Measurements from ENCODE around the gene GTF2H4.
"Not testable (repeated sequence)": the region's sequence is repeated elsewhere in the genome, so short reads cannot be mapped to it uniquely, and the experiment has no call there.

The GTF2H4 gene

DNA sequence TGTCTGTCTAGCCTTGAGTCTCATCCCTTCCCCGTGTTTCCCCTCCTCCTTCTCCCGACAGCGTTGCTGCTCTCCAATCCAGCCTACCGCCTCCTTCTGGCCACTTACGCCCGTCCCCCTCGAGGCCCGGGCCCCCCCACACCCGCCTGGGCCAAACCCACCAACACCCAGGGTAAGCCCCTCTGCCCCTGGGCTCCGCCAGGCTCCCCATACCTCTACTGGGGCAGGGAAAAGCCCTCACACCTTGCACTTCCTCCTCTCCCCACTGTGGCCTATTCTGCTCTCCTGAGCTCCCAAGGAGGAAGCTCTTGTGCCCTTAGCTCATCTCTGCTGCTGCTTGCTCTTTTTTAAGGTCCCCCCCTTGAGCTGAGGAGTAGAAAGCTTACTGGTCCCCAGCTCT, 12.7 kb upstream of the GTF2H4 start:
- ATAC-seq: no peak

DNA sequence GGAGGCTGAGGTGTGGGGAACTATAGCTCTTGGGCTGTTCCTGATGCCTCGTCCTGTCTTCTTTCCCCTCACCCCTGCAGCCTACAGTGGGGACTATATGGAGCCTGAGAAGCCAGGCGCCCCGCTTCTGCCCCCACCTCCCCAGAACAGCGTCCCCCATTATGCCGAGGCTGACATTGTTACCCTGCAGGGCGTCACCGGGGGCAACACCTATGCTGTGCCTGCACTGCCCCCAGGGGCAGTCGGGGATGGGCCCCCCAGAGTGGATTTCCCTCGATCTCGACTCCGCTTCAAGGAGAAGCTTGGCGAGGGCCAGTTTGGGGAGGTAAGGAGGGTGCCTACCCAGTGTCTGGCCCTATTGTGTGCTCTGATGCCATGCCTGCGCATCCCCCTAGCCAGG, 11.5 kb upstream of the GTF2H4 start:
- ATAC-seq: no peak

DNA sequence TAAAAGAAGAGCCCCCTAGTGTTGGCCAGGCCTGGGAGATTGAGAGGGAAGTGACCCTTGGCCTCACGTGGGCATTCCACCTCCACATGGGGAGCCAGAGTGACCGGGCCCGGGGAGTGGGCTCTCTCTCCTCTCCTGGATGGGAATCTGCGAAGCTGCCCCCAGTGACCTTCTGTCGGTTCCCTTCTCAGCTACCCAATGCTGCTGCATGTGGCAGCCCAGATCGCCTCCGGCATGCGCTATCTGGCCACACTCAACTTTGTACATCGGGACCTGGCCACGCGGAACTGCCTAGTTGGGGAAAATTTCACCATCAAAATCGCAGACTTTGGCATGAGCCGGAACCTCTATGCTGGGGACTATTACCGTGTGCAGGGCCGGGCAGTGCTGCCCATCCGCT, 10.1 kb upstream of the GTF2H4 start:
- no peak for ATAC-seq

DNA sequence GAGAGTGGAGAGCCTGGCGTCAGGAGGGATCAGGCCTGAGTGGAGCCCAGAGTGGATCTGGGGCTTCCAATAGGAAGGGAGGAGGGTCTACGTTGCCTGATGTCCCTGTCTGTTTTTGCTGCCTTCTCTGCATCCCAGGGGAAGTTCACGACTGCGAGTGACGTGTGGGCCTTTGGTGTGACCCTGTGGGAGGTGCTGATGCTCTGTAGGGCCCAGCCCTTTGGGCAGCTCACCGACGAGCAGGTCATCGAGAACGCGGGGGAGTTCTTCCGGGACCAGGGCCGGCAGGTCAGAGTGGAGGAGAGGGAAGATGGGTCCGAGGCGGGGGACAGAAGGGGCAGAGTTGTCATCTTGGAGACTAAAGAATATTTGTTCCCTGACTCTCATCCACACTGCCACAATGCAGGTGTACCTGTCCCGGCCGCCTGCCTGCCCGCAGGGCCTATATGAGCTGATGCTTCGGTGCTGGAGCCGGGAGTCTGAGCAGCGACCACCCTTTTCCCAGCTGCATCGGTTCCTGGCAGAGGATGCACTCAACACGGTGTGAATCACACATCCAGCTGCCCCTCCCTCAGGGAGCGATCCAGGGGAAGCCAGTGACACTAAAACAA, 9.2 kb upstream of the GTF2H4 start:
- no peak for ATAC-seq

DNA sequence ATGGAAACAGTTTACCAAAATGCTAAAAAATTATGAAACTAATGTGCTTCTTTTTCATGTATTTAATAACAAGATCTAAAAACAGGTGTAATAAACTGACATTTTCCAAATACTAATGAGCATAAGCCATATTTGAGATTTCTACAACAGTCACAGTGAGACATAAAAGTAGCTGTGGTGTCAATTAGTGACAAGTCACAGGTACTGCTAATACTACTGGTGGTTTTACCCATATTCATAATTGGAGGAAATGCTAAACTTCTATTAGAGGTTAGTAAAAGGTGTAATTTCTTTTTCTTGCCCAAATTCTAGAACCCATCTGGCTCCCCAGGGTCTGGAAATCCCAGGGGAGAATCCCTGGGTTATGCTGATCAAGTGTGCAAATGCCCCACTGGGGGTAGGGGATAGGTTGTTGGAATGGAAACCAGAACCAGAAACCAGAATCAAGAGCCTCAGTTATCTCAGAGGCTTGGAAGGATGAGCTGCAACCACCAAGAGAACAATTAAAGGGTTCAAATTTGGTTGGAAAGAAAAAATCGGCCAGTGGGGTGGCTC, 7.1 kb upstream of the GTF2H4 start:
- ATAC-seq: peak; percentile 25 to 48

DNA sequence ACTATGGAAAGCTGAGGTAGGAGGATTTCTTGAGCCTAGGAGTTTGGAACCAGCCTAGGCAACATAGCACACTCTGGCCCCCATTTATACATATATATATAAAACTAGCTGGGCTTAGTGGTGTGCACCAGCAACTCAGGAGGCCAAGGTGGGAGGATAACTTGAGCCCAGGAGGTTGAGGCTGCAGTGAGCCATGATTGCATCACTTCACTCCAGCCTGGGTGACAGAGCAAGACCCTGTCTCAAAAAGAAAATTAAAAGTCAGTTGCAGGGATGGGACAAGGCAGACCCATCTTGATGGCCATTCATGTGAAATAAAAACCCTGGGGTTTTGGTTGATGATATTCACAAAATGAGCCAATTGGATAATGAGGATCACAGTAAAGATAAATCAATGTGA, 6.6 kb upstream of the GTF2H4 start:
- ATAC-seq: no peak

DNA sequence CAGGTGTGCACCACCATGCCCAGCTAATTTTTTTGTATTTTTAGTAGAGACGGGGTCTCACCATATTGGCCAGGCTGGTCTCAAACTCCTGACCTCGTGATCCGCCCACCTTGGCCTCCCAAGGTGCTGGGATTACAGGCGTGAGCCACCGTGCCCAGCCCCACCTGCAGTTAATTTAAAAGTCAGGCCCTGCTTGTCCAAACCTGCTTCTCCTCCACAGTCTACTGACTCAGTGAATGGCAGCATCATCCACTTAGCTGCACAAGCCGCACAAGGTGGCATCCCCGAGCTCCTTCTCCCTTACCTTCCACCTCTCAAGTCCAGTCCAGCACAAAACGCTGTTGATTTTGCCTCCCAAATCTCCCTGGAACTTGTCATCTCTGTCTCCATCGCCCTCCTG, 5.8 kb upstream of the GTF2H4 start:
- ATAC-seq: not testable (repeated sequence)

DNA sequence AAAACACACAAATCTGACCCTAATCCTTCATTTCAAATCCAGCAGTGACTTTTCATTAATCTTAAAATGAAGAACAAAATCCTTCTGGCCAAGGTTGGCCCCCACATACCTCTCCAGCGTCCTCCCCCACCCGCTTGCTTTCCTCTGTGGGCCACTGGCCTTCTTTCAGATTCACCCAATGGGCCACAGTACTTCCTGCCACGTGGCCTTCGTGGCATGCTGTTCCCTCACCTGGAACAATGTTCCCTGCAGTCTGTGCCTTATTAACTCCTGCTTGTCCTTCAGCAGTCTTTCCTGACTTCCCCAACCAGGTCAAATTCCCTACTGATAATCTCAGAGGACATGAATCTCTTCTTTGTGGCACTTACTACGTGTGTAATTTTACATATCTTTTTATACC, 5.3 kb upstream of the GTF2H4 start:
- no peak for ATAC-seq

DNA sequence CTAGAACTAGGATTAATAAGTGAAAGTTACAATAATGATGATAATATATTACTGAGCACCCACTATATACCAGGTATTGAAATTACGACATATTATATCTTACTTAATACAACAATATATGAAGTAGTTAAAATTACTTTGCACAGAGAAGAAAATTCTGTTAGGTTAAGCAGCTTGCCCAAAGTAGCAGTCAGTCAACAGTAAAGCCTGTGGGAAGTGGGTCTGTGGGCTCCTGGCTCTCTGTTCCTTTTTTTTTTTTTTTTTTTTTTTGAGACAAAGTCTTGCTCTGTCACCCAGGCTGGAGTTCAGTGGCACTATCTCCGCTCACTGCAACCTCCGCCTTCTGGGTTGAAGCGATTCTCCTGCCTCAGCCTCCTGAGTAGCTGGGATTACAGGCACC, 4.8 kb upstream of the GTF2H4 start:
- ATAC-seq: no peak

DNA sequence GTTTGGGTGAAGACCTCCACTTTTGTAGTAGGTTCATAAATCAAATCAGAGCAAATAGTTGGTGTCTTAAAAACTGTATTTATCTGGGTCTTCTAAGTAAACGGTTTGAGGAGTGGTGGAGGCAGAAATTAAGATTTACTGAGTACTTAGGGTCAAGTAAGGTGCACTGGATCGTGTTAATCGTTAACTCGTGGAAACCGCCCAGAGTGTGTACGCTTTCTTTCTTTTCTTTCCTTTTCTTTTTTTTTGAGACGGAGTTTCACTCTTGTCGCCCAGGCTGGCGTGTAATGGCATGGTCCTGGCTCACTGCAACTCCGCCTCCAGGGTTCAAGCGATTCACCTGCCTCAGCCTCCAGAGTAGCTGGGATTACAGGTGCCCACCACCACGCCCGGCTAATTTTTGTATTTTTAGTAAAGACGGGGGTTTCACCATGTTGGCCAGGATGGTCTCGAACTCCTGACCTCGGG, 683 bp upstream of the GTF2H4 start:
- not testable (repeated sequence) for ATAC-seq

DNA sequence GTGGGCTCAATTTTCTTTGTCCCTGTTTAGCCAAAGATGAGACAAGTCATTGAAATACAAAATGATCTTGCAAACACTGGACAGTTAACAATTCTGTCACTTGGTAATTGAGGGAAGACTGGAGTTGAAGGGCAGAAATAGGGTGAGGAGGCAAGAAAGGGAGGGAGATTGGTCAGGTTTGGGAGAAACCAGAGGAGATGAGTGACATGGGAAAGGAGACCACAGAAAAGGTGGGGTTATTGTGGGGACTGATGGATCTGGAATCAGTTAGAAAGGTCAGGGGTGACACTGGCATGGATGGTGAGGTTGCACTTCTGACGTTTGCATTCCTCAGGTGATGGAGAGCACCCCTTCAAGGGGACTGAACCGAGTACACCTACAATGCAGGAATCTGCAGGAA, 693 bp downstream of the GTF2H4 start:
- ATAC-seq: no peak

DNA sequence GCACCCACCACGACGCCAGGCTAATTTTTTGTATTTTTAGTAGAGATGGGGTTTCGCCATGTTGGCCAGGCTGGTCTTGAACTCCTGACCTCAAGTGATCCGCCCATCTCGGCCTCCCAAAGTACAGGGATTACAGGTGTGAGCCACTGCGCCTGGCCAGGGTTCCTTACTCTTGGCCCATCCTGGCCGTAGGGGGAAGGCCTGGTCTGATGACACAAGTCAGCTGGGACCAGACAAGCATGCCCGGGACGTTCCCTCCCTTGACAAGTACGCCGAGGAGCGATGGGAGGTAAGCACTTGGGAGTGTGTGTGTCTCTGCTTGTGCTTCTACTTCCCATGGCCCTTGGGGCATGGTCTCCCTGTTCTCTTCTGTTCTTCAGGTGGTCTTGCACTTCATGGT, 2.5 kb downstream of the GTF2H4 start:
- not testable (repeated sequence) for ATAC-seq

DNA sequence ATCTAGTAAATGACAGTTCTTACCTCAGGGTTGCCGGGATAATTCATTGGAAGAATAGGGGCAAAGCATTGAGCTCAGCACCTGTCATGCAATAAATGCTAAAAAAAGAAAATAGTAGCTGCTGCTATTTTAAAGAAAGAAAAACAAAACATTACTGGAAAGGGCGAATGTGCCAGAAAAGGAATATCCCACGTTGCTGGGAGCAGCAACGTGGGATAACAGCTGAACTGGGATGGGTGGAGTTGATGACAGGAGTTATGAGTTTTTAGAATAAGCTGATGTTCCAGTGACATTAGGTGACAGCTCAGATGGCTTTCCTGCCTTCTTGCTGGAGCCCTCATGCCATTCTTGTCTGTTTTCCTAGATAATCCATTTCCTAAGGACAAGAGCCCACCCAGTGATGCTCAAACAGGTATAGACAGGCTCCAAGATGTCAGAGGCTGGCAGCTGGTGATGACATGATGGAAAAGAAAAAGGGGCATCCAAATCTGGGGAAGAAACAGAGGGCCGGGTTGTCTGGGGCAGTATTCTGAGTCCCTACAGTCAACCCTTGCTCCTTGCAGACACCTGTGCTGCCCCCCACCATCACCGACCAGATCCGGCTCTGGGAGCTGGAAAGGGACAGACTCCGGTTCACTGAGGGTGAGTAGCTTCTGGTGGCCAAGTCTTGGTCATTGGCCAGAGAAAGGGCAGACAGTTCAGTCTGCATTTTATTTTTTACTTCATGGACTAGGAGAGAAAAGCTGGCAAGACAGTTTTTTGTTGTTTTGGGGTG, 4.9 kb downstream of the GTF2H4 start:
- ATAC-seq: no peak

DNA sequence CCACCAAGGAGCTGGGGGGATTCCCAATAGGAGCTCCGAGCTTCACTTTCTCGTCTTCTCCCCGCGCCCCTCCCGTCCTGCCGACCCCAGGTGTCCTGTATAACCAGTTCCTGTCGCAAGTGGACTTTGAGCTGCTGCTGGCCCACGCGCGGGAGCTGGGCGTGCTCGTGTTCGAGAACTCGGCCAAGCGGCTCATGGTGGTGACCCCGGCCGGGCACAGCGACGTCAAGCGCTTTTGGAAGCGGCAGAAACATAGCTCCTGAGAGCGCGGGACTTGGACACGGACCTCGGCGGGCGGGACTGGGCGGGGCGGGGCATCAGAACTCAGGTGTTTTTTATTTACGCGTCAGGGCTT, 5.7 kb downstream of the GTF2H4 start:
- no peak for ATAC-seq

DNA sequence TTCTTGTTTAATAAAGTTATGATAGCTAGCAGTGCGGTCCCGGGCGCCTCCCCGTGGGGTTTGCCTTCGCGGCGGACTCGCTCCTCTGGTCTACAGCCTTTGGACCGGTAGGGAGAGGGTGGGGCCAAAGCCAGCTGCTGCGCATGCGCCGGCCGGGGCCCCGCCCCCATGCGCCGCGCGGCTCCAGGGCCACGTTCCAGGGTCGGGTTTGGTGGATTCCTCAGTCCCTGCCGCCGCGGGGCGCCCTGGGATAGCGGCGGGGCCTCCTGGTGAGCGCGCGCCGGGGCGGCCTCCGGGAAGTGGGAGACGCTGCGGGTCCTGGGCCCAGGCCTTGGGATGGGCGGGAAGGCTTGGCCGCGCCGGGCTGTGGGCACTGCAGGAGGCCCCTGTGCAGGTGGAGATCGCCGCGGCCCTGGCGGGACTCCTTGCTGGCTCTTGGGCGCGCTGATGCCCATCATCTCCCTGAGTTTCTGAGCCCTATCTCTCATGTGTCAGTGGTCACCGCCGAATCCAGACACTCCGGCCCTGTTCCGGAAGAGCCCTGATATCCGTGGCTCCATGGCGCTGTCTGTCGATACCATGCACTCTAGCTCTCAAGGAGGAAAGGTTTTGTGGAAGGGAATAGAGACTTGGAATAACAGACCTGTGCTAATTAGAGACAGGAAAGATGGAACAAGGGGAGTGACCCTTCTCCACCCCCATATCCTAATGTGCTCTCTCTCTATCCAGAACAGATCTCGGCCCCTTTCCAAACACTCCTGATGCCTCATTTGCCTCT, 6.3 kb downstream of the GTF2H4 start, which contains the start of gene VARS2:
Gene VARS2 (plus strand): TSS at position 163 of the 778 bp plus-strand sequence. CDS start 599 bp downstream, at position 762.
- ATAC-seq: peak; percentile 96

DNA sequence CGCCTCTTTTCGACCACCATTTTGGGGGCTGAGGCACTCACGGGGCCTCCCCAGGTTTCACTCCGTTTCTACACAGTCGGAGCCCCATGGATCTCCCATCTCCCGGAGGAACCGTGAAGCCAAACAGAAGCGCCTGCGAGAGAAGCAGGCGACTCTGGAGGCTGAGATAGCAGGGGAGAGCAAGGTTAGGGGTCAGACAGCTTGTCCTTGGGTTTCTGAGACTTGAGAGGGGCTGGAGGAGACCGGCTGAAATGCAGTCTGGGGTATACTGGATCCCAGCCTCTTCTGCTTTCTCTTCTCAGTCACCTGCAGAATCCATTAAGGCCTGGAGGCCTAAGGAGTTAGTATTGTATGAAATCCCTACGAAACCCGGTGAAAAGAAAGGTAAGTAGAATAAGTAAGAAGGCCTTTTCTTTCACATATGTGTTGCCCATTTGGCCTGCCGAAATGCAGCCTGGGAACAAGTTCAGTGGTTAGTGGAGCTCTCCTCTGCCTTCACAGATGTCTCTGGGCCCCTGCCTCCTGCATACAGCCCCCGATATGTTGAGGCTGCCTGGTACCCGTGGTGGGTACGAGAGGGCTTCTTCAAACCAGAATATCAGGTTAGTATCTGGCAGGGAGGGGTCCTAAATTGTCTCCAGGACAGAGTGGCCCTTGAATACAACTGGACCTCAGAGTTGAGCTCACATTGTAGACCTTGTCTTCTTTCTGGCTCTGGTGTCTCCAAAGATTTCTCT, 7.0 kb downstream of the GTF2H4 start:
- no peak for ATAC-seq

DNA sequence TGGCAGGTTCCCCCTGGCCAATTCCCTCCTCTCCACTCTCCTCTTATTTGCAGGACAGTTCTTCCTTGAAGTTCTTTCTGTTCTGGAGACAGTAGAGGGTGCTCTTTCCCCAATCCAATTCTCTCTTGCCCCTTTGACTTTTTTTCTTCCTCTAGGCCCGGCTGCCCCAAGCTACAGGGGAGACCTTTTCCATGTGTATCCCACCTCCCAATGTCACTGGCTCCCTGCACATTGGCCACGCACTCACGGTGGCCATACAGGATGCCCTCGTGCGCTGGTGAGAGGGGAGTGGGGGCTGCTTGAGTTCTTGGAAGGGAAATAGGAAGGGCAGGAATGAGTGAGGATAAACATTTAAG, 7.6 kb downstream of the GTF2H4 start:
- no peak for ATAC-seq

DNA sequence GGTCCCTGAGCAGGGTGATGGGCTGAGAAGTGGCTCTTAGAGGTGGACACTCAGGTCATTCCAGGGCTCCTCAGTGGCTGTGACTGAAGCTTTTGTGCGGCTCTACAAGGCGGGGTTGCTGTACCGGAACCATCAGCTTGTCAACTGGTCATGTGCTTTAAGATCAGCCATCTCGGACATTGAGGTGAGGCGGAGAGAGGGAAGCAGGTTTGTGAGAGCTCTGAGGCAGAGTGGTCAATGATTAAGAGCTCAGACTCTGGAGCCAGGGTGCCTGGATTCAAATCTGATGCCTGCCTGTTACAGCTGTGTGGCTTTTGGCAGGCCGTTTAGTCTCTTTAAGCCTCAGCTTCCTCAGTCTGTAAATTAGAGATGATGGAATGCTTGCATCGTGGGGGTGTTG, 9.0 kb downstream of the GTF2H4 start:
- no peak for ATAC-seq

DNA sequence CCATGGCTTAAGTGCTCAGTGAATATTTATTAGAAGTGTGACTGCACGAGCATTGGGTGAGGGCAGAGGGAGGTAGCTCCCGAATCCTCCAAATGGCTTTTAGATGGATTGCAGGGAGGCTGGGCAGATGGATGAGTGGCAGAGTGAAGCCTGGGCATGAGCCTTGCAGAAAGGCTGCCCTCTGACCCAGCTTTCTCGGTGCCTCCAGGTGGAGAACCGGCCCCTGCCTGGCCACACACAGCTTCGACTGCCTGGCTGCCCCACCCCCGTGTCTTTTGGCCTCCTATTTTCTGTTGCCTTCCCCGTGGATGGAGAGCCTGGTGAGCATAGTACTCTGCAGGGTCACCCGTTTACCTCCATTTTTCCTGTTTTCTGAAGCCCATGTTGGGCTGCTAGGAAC, 9.5 kb downstream of the GTF2H4 start:
- ATAC-seq: no peak

DNA sequence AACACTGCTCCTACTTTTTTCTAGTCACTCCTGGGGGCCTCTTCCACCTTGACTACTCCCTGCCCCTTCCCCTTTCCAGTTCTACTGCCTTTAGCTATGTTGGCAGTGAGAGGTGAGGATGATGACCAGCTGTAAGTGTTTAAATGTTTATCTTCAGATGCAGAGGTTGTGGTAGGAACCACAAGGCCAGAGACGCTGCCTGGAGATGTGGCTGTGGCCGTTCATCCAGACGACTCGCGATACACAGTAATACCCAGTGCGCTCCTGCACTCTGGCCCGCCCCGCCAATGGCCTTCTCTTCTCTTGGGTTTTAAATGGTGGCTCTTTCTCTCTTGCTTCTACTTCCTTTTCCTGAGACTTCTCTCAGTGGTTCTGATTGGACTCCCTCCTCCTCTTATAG, 10.7 kb downstream of the GTF2H4 start:
- ATAC-seq: no peak

DNA sequence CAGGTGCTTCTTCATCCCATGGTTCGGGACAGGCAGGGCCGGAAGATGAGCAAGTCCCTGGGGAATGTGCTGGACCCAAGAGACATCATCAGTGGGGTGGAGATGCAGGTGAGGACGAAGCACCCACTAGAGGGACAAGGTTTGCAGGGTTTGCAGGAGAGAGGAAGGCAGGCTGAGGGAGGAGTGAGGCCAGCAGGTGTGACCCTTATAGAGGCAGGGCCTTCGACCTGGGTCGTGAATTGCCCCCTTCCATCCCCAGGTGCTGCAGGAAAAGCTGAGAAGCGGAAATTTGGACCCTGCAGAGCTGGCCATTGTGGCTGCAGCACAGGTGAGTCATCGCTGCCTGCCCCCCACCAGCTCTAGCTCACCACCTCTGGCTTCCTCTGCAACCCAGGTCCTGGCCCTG, 14.4 kb downstream of the GTF2H4 start:
- ATAC-seq: no peak

DNA sequence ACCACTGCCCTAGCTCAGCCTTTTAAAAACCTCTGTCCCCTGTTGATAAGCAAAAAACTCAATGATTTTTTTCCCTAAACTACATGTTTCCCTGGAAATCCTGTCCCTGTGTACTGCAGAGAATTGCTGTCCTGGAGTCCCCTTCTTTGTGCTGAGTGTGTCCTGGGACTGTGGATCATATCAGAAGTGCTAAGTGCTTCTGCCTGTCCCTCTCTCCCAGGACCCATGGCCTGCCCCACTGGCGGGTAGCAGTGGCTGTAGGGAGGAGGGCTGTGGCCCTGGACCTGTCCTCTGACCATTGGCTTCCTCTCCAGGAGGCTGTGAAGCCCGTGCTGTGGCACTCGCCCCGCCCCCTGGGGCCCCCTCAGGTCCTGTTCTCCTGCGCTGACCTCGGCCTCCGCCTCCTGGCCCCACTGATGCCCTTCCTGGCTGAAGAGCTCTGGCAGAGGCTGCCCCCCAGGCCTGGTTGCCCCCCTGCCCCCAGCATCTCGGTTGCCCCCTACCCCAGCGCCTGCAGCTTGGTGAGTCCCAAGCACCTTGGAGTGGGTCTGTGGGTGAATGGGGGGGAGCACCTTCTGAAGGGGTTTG, 16.1 kb downstream of the GTF2H4 start:
- ATAC-seq: not testable (repeated sequence)

Measured in activated CD4-positive, CD25-positive, alpha-beta regulatory T cell treated with anti-CD3 and anti-CD28 coated beads, Interleukin-2, amount 50 U/mL, for 24 hours (primary cell).